GM18907 (cell line): ENCODE results near the gene GAA.

Source experiments
- ATAC-seq: cut with Tn5 transposase; IDR thresholded peaks from one replicate; pipeline ENCODE4 v1.9.1; 2021; ENCODE audit warnings: mild to moderate bottlenecking, moderate library complexity; ENCODE audit not compliant: unreplicated experiment

Gene GAA

GRCh38 chr17:80115159-80115558 is 13.8 kb downstream of the GAA start:
- ATAC-seq: no peak

- ATAC-seq: no peak
Measured at GRCh38 chr17:80116276-80116920, 15.0 kb downstream of the GAA start.

GRCh38 chr17:80116921-80117380 is 15.6 kb downstream of the GAA start:
- ATAC-seq: no peak

GRCh38 chr17:80117491-80118401 is 16.4 kb downstream of the GAA start:
- ATAC-seq: no peak

- no peak for ATAC-seq
Measured at GRCh38 chr17:80118601-80119270, 17.4 kb downstream of the GAA start.

GRCh38 chr17:80119271-80119791 is 17.9 kb downstream of the GAA start:
- no peak for ATAC-seq

GRCh38 chr17:80119839-80120238 is 18.5 kb downstream of the GAA start:
- no peak for ATAC-seq

- no peak for ATAC-seq
Measured at GRCh38 chr17:80122026-80122575, 20.7 kb downstream of the GAA start.

- ATAC-seq: no peak
Measured at GRCh38 chr17:80122926-80123505, 21.6 kb downstream of the GAA start.

- no peak for ATAC-seq
Measured at GRCh38 chr17:80123791-80124190, 22.4 kb downstream of the GAA start.

- no peak for ATAC-seq
Measured at GRCh38 chr17:80124351-80124981, 23.1 kb downstream of the GAA start.

GRCh38 chr17:80125656-80126448 is 24.5 kb downstream of the GAA start:
- ATAC-seq: no peak

- ATAC-seq: no peak
Measured at GRCh38 chr17:80126449-80126715, 25.0 kb downstream of the GAA start.

GRCh38 chr17:80129006-80129565 is 27.7 kb downstream of the GAA start:
- ATAC-seq: no peak

- no peak for ATAC-seq
Measured at GRCh38 chr17:80130992-80131391, 29.6 kb downstream of the GAA start.

- ATAC-seq: no peak
Measured at GRCh38 chr17:80132906-80133625, 31.7 kb downstream of the GAA start.

GRCh38 chr17:80133626-80133970 is 32.2 kb downstream of the GAA start:
- no peak for ATAC-seq

- ATAC-seq: no peak
Measured at GRCh38 chr17:80137131-80137530, 35.8 kb downstream of the GAA start.
